Thymus (tissue), 11 donors: ENCODE data around the gene HOXA7. TPM values are rescaled to one million over a fixed set of nuclear protein-coding genes. Genes with fewer than 3 reads are reported as not detected.

Source experiments
- DNase-seq, 9 donors: peaks; one replicate each; pipeline ENCODE4 v3.0.0-alpha.2; 2013; ENCODE audit warnings: low spot score in 9 of 9, low read depth in 6 of 9, missing footprints in 1 of 9
- H3K27ac ChIP-seq, 2 donors: one replicate each; pipeline ENCODE4 v1.5.1; 2013; ENCODE audit warnings: control low read depth in 1 of 2, low read depth in 1 of 2, low read length in 1 of 2, mild to moderate bottlenecking in 1 of 2, moderate library complexity in 1 of 2
- H3K27me3 ChIP-seq, 2 donors: one replicate each; pipeline ENCODE4 v1.5.1; 2013; ENCODE audit warnings: low read length in 1 of 2; ENCODE audit not compliant: control insufficient read depth in 2 of 2, insufficient read depth in 1 of 2
- H3K36me3 ChIP-seq, 2 donors: one replicate each; pipeline ENCODE4 v1.5.1; 2013; ENCODE audit warnings: low read length in 1 of 2, mild to moderate bottlenecking in 1 of 2, moderate library complexity in 1 of 2; ENCODE audit not compliant: control insufficient read depth in 2 of 2, insufficient read depth in 2 of 2
- H3K4me1 ChIP-seq, 2 donors: one replicate each; pipeline ENCODE4 v1.5.1; 2013; ENCODE audit warnings: low read length in 2 of 2; ENCODE audit not compliant: control insufficient read depth in 2 of 2, insufficient read depth in 2 of 2
- H3K4me3 ChIP-seq, 2 donors: one replicate each; pipeline ENCODE4 v1.5.1; 2013; ENCODE audit warnings: low read length in 2 of 2, control low read depth in 1 of 2, mild to moderate bottlenecking in 1 of 2
- H3K9me3 ChIP-seq, 2 donors: one replicate each; pipeline ENCODE4 v1.5.1; 2013; ENCODE audit warnings: low read length in 1 of 2, mild to moderate bottlenecking in 1 of 2; ENCODE audit not compliant: control insufficient read depth in 2 of 2, insufficient read depth in 1 of 2
- WGBS: extraction: QIAGEN DNeasy Blood & Tissue Kit; methylation state at CpG from one replicate; pipeline ENCODE4 v1.1.7; 2013; 5-methylcytosine and 5-hydroxymethylcytosine counted together
- polyA plus RNA-seq: library from polyadenylated mRNA; stranded (reverse); fragments of 200-250 nt; gene quantifications from one replicate; pipeline ENCODE4 v1.2.3, GENCODE V29; 2013
- total RNA-seq: library from RNA; stranded (reverse); fragments of 120-200 nt; gene quantifications from one replicate; pipeline ENCODE4 v1.2.4, GENCODE V29; 2013
- donor health status: healthy.

HOXA7 gene
- total and polyA plus RNA-seq, 2 donors, result 0.41 to 0.57 TPM

- Histone ChIP-seq H3K27me3 (peaks cover 46 to 97% of the 10 kb centered on the region in 2 donors), H3K9me3 (peaks cover 2 to 36% of the 10 kb centered on the region in 2 donors), H3K4me3 (no peak overlapping the region), H3K4me1 (peaks cover 6 to 23% of the 10 kb centered on the region in 2 donors), H3K36me3 (no peaks in the 10 kb centered on the region), H3K27ac (no peak overlapping the region)
- 89% methylated on average over 11 of the region's 11 CpGs for WGBS
- DNase-seq, result no peak
These were observed 10.5 kb downstream of the HOXA7 start for GRCh38 chr7:27145914-27146412.

GRCh38 chr7:27145165-27145913 lies 11.1 kb downstream of the HOXA7 start:
- WGBS, result 91% methylated on average over 47 of the region's 47 CpGs
- Histone ChIP-seq H3K27me3 (peaks cover 41 to 97% of the 10 kb centered on the region in 2 donors), H3K27ac (no peak overlapping the region), H3K4me1 (peaks cover 6 to 18% of the 10 kb centered on the region in 2 donors), H3K4me3 (no peak overlapping the region), H3K9me3 (peaks cover 2 to 30% of the 10 kb centered on the region in 2 donors), H3K36me3 (no peaks in the 10 kb centered on the region)
- no peak for DNase-seq

- Histone ChIP-seq H3K4me3 (no peak overlapping the region), H3K9me3 (peaks cover 2 to 29% of the 10 kb centered on the region in 2 donors), H3K27me3 (peaks cover 37 to 96% of the 10 kb centered on the region in 2 donors), H3K4me1 (peaks cover 6 to 15% of the 10 kb centered on the region in 2 donors), H3K36me3 (no peaks in the 10 kb centered on the region), H3K27ac (no peak overlapping the region)
- DNase-seq, result no peak
- 86% methylated on average over 31 of the region's 31 CpGs for WGBS
These were observed 11.7 kb downstream of the HOXA7 start for GRCh38 chr7:27144781-27145164.

DNA sequence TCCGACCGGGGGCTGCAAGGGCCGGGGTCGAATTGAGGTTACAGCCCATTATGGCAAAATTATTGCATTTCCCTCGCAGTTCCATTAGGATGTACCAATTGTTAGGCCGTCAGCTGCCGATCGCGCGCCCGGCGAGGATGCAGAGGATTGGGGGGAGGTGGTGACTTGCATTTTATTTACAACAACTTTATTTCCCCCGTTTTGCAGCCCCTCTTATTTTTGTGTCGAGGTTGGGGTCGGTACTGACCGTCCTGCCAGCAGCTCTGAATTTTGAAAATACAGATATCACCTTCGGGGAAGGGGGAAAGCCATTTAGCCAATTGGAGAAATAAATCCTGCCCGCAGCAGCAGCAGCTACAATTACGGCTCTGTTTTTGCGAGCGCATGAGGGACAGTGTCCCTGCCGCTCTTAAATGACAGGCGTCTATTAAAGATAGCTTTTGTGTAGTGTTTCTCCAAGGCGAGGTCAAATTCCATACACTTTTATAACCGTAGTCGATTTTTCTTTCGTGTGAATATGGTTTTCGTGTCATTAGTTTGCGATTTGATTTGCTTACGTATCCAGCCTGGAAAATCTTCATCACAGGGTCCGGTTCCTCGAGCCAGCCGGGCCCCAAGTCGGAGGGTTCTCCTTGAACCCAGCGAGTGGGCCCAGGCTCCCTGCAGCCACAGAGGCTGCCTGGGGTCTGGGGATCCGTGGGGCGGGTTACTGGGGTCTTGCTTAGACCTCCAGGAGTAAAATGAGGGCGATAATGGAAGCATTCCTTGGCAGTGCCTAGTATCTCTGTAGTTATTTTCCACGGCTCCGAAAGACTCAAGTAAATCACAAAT lies 12.3 kb downstream of the HOXA7 start:
- Histone ChIP-seq H3K4me3 (no peak overlapping the region), H3K36me3 (no peaks in the 10 kb centered on the region), H3K27me3 (peaks cover 31 to 96% of the 10 kb centered on the region in 2 donors), H3K4me1 (peaks cover 6 to 15% of the 10 kb centered on the region in 2 donors), H3K27ac (no peak overlapping the region), H3K9me3 (peaks cover 2 to 29% of the 10 kb centered on the region in 2 donors)
- WGBS, result 90% methylated on average over 40 of the region's 40 CpGs
- DNase-seq, result no peak

DNA sequence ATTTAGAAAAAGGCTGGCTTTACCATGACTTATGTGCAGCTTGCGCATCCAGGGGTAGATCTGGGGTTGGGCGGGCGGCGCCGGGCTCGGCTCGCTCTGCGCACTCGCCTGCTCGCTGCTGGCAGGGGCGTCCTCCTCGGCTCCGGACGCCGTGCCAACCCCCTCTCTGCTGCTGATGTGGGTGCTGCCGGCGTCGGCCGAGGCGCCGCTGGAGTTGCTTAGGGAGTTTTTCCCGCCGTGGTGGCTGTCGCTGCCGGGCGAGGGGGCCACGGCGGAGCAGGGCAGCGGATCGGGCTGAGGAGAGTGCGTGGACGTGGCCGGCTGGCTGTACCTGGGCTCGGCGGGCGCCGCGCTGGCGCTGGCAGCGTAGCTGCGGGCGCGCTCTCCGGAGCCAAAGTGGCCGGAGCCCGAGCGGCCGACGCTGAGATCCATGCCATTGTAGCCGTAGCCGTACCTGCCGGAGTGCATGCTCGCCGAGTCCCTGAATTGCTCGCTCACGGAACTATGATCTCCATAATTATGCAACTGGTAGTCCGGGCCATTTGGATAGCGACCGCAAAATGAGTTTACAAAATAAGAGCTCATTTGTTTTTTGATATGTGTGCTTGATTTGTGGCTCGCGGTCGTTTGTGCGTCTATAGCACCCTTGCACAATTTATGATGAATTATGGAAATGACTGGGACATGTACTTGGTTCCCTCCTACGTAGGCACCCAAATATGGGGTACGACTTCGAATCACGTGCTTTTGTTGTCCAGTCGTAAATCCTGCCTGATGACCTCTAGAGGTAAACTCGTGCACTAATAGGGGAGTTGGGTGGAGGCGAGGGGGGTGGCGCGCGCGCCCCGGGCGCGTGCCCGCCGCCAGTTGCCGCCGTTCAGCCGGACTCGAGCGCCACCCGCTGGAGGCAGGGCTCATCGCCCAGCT lies 13.2 kb downstream of the HOXA7 start, which contains the start of gene HOXA5:
Gene HOXA5 (minus strand): TSS at position 659 of the 927 bp plus-strand sequence. CDS start 74 bp downstream, at position 585.
- no peak for DNase-seq

DNA sequence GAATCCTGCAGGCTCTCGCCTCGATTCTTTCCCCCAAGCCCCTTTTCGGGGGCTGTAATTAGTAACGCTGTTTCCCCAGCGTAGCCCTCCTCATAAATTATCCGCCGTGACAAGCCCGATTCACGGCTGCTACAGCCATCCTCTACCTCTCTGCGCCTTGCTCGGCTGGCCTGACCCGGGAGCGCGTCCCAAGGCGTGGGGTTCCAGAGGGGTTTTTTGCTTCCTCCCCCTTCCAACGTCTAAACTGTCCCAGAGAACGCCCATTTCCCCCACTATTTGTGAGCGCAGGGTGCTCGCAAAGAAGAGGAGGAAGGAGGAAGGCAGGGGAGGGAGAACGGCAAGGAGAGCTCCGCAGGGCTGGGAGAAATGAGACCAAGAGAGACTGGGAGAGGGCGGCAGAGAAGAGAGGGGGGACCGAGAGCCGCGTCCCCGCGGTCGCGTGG lies 13.9 kb downstream of the HOXA7 start:
- Histone ChIP-seq H3K4me3 (no peak overlapping the region), H3K27me3 (peaks cover 21 to 95% of the 10 kb centered on the region in 2 donors), H3K36me3 (no peaks in the 10 kb centered on the region), H3K27ac (no peak overlapping the region), H3K9me3 (peaks cover 2 to 18% of the 10 kb centered on the region in 2 donors), H3K4me1 (peaks cover 0 to 5% of the 10 kb centered on the region in 2 donors)
- 82% methylated on average over 29 of the region's 29 CpGs for WGBS
- DNase-seq, result no peak

More for the DNA sequence above, 13.2 kb downstream of the HOXA7 start, which contains the start of gene HOXA5:
- Histone ChIP-seq H3K27ac (no peak within 1 kb of the TSS), H3K4me1 (peaks cover 4 to 11% of the 10 kb centered on the region in 2 donors), H3K27me3 (peaks cover 27 to 96% of the 10 kb centered on the region in 2 donors), H3K9me3 (peaks cover 2 to 22% of the 10 kb centered on the region in 2 donors), H3K36me3 (no peaks in the 10 kb centered on the region), H3K4me3 (no peak within 1 kb of the TSS)
- 84% methylated on average over 86 of the region's 86 CpGs for WGBS

- Histone ChIP-seq H3K27me3 (peaks cover 19 to 95% of the 10 kb centered on the region in 2 donors), H3K4me3 (no peak overlapping the region), H3K4me1 (no peaks in the 10 kb centered on the region), H3K36me3 (no peaks in the 10 kb centered on the region), H3K9me3 (peaks cover 2 to 14% of the 10 kb centered on the region in 2 donors), H3K27ac (no peak overlapping the region)
- 91% methylated on average over 30 of the region's 30 CpGs for WGBS
- DNase-seq, result no peak
These were observed 14.4 kb downstream of the HOXA7 start for GRCh38 chr7:27141923-27142579.
